ENCODE data around the gene BICD2. TPM values are rescaled to one million over a fixed set of nuclear protein-coding genes. Genes with fewer than 3 reads are reported as not detected.
A peak's percentile ranks its signal among the peaks of the same experiment; 100 is the strongest.

BICD2 gene
- total and polyA plus RNA-seq, 9 of the 15 experiments (the other 6 are each of a cell fraction or from before 2014, with no cell fraction given) = 3.6 to 23.4 (median 11.8) TPM

DNA sequence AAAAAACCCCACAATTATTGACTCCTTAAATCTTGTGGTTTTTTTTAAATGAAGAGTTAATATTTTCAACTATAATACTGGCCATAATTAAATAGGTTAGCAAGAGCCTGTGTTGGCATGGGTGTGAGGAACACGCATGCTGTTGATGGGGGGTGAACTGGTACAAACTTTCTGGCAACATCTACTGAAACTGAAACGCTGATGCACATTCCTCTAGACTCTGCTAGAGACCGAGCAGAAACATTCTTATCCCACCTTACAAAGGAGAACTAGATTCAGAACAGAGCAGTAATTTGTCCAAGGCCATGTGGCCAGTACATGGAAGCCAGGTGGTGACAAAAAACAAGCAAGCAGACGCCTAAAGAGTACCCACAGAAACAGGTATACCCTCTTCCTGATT is 2.4 kb downstream of the BICD2 start (continued):
- TF ChIP-seq TEAD1 (CRISPR knock-in tag; IDR thresholded peaks at IDR 0.05) (no peak), ZKSCAN1 (IDR thresholded peaks at IDR 0.05; ENCODE audit: low read depth, low read length) (no peak), TOE1 (IDR thresholded peaks at IDR 0.05; ENCODE audit: borderline replicate concordance) (no peak), TOE1 (CRISPR knock-in tag; IDR thresholded peaks at IDR 0.05; ENCODE audit: borderline replicate concordance, low read depth) (no peak)

DNA sequence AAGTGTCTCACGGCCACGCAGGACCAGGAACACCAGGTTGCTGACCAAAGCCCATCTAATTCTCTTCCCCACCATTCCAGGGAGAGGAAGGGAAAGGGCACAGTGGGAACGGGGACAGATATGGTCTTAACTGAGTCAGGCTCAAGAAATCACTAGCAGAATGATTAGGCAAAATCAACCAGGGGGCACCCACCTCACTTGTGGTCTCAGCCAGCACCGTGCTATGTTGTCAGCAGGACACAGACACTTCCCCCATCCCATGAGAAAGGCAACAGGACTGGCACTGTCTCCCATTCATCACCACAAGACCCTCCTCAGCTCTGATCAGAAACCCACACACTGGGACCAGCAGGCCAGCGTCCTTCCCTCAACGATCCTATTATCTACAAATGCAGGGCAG is 2.9 kb downstream of the BICD2 start:
- Histone ChIP-seq H3K36me3 (ENCODE audit: control insufficient read depth, insufficient read depth, low read length) (no peaks in the 10 kb centered on the region), H3K4me2 (ENCODE audit: insufficient read depth, low read length) (peak overlapping the region; percentile 32), H4K20me1 (replicated peaks; ENCODE audit: control insufficient read depth, insufficient read depth, low read length) (peaks cover 34% of the 10 kb centered on the region), H3K27me3 (ENCODE audit: control insufficient read depth in 2 of 2, insufficient read depth in 2 of 2, low read length in 2 of 2) (no peaks in the 10 kb centered on the region), H3K9me3 (replicated peaks; ENCODE audit: control insufficient read depth, insufficient read depth, low read depth, low read length) (no peaks in the 10 kb centered on the region), H2AFZ (ENCODE audit: low read depth, low read length) (no peak overlapping the region), H3K4me3 (no peak overlapping the region), H3K27ac (ENCODE audit: extremely low read depth, low read depth, low read length) (no peak overlapping the region; the same call in 2 of the 3 replicates), H3K4me1 (replicated peaks in 1 of 2; ENCODE audit: control insufficient read depth in 2 of 2, insufficient read depth in 2 of 2, low read length in 2 of 2) (peaks cover 32 to 40% of the 10 kb centered on the region in 2 experiments), H3K79me2 (ENCODE audit: control insufficient read depth, insufficient read depth, low read length) (peaks cover 68% of the 10 kb centered on the region), H3K9me1 (ENCODE audit: control insufficient read depth, insufficient read depth, low read length) (peaks cover 9% of the 10 kb centered on the region), H3K9ac (ENCODE audit: insufficient read depth in 1 of 2, low read depth in 2 of 2, low read length in 2 of 2) (peak overlapping the region in 1 of 2 experiments; percentile 57; a peak in 1 of 4 replicates)
- ATAC-seq = no peak
- TF ChIP-seq ZNF316 (IDR thresholded peaks at IDR 0.05) (peak; percentile 32; the same call in 1 of the 2 replicates), ZBTB1 (CRISPR knock-in tag; IDR thresholded peaks at IDR 0.05; ENCODE audit: borderline replicate concordance, low read depth) (no peak), BHLHE40 (IDR thresholded peaks at IDR 0.05; ENCODE audit: low read length) (no peak), C11orf30 (IDR thresholded peaks at IDR 0.05; ENCODE audit: low read depth) (peak; percentile 54), NFE2 (IDR thresholded peaks at IDR 0.05; ENCODE audit: low read depth) (peak; percentile 58; the same call in 1 of the 2 replicates)
- in situ Hi-C loops (cut with MboI) (no loop called here), intact Hi-C loops (cut with micrococcal nuclease) (no loop called here)
- no peak for DNase-seq (ENCODE audit: extremely low read depth in 1 of 4, low spot score in 3 of 4)
- WGBS (ENCODE audit: insufficient coverage, low coverage, missing lambda C conversion rate) = 33% methylated on average over 6 of the region's 6 CpGs
- POLR2A ChIA-PET = interaction anchor here (0.9 to 1.5 kb wide), 2 partner anchors 9 to 12 kb away, joined by 5 to 8 read pairs; no protein-coding TSS in a partner anchor
- FAIRE-seq = no peak
- CTCF ChIA-PET (ENCODE audit: low intra/inter-chr PET ratio) = no interaction called here
- BruUV-seq (replicated peaks) = no TSS peak
